M059J (cell line): ENCODE measurements around the gene ACKR1. TPM values are rescaled to one million over a fixed set of nuclear protein-coding genes. Genes with fewer than 3 reads are reported as not detected.

ENCODE experiments used
- DNase-seq: peaks from one replicate; pipeline ENCODE4 v3.0.0-alpha.2; 2012; ENCODE audit warnings: low read depth
- total RNA-seq: library from RNA; depleted of rRNA; stranded (reverse); fragments of >200 nt; shearing (Covaris generic); gene quantifications from 2 replicates; pipeline ENCODE4 v1.2.3, GENCODE V29; 2014

The ACKR1 gene
- total RNA-seq, 1 experiment from 2014 or later, result not detected

GRCh38 chr1:159187033-159187432, 17.6 kb upstream of the ACKR1 start:
- DNase-seq, result no peak

GRCh38 chr1:159187647-159188374, 16.9 kb upstream of the ACKR1 start:
- DNase-seq, result no peak

GRCh38 chr1:159188375-159188788, 16.3 kb upstream of the ACKR1 start:
- DNase-seq, result peak; percentile 58

- no peak for DNase-seq
Measured at GRCh38 chr1:159190441-159190840, 14.2 kb upstream of the ACKR1 start.

- peak; percentile 6 for DNase-seq
Measured at GRCh38 chr1:159196543-159196942, 8.1 kb upstream of the ACKR1 start.

GRCh38 chr1:159197561-159198557, 6.8 kb upstream of the ACKR1 start:
- peak; percentile 61 for DNase-seq

- DNase-seq, result no peak
Measured at GRCh38 chr1:159199901-159200300, 4.8 kb upstream of the ACKR1 start.

GRCh38 chr1:159200769-159201168, 3.9 kb upstream of the ACKR1 start:
- DNase-seq, result no peak

GRCh38 chr1:159201642-159202041, 3.0 kb upstream of the ACKR1 start:
- DNase-seq, result no peak

GRCh38 chr1:159203610-159204009, 1.1 kb upstream of the ACKR1 start:
- DNase-seq, result no peak

GRCh38 chr1:159205225-159205624, 550 bp downstream of the ACKR1 start:
- no peak for DNase-seq

- no peak for DNase-seq
Measured at GRCh38 chr1:159206110-159206509, 1.4 kb downstream of the ACKR1 start.

- DNase-seq, result no peak
Measured at GRCh38 chr1:159207080-159207479, 2.4 kb downstream of the ACKR1 start.

- no peak for DNase-seq
Measured at GRCh38 chr1:159207774-159208173, 3.1 kb downstream of the ACKR1 start.

GRCh38 chr1:159208175-159208825, 3.6 kb downstream of the ACKR1 start:
- no peak for DNase-seq

- DNase-seq, result no peak
Measured at GRCh38 chr1:159209061-159209460, 4.4 kb downstream of the ACKR1 start.

GRCh38 chr1:159211331-159212136, 6.9 kb downstream of the ACKR1 start:
- peak; percentile 32 for DNase-seq

- no peak for DNase-seq
Measured at GRCh38 chr1:159212596-159212995, 7.9 kb downstream of the ACKR1 start.

GRCh38 chr1:159214149-159214760, 9.6 kb downstream of the ACKR1 start:
- peak; percentile 39 for DNase-seq

GRCh38 chr1:159218649-159219636, 14.3 kb downstream of the ACKR1 start:
- no peak for DNase-seq
